HepG2 (cell line): ENCODE results near the gene PTS. TPM values are rescaled to one million over a fixed set of nuclear protein-coding genes. Genes with fewer than 3 reads are reported as not detected.

Source experiments
- BCLAF1 ChIP-seq: fragments of 450-650 bp; IDR thresholded peaks from 2 replicates; pipeline ENCODE4 v1.6.1; 2017; ENCODE audit warnings: mild to moderate bottlenecking
- EED ChIP-seq: sonication (generic); formaldehyde crosslinking; IDR thresholded peaks from 2 replicates; pipeline ENCODE4 v1.5.0; 2020; ENCODE audit warnings: mild to moderate bottlenecking, missing genetic modification reagents
- EP300 ChIP-seq, 3 experiments: sonication (generic) in 1 of 3; formaldehyde crosslinking in 1 of 3; IDR thresholded peaks; 2 replicates each; pipeline versions ENCODE4 v1.5.1 to v1.6.1; 2011 to 2020; ENCODE audit warnings: low read depth in 2 of 3, low read length in 2 of 3, borderline replicate concordance in 1 of 3, improper control_type of control experiment in 1 of 3, mild to moderate bottlenecking in 1 of 3, missing genetic modification reagents in 1 of 3, moderate library complexity in 1 of 3
- GRHL1 ChIP-seq: sonication (generic); formaldehyde crosslinking; conservative IDR thresholded peaks from 2 replicates; pipeline ENCODE4 v1.8.0; 2022; ENCODE audit warnings: missing genetic modification reagents
- GTF3A ChIP-seq: sonication (generic); formaldehyde crosslinking; conservative IDR thresholded peaks from 2 replicates; pipeline ENCODE4 v1.4.0; 2020; ENCODE audit warnings: mild to moderate bottlenecking, missing genetic modification reagents
- HNF4A ChIP-seq: sonication (generic); formaldehyde crosslinking; IDR thresholded peaks from 2 replicates; pipeline ENCODE4 v1.4.0; 2020; ENCODE audit warnings: missing genetic modification reagents
- HNF4G ChIP-seq, 2 experiments: sonication (generic) in 1 of 2; formaldehyde crosslinking in 1 of 2; IDR thresholded peaks; 2 replicates each; pipeline versions ENCODE4 v1.4.0 to v1.6.1; 2011 to 2020; ENCODE audit warnings: borderline replicate concordance in 2 of 2, low read depth in 2 of 2, mild to moderate bottlenecking in 2 of 2, low read length in 1 of 2, missing genetic modification reagents in 1 of 2, moderate library complexity in 1 of 2
- MXD1 ChIP-seq: sonication (generic); formaldehyde crosslinking; IDR thresholded peaks from 2 replicates; pipeline ENCODE4 v1.4.0; 2020; ENCODE audit warnings: mild to moderate bottlenecking, missing genetic modification reagents
- NCOA2 ChIP-seq: sonication (generic); formaldehyde crosslinking; IDR thresholded peaks from 2 replicates; pipeline ENCODE4 v1.8.0; 2022; ENCODE audit warnings: inconsistent platforms
- RARG ChIP-seq: sonication (generic); formaldehyde crosslinking; IDR thresholded peaks from 2 replicates; pipeline ENCODE4 v1.4.0; 2020; ENCODE audit warnings: low read depth, mild to moderate bottlenecking, missing genetic modification reagents
- SCMH1 ChIP-seq: sonication (generic); formaldehyde crosslinking; IDR thresholded peaks from 2 replicates; pipeline ENCODE4 v1.9.0; 2021; ENCODE audit warnings: missing genetic modification reagents, mild to moderate bottlenecking, borderline replicate concordance
- SNAPC5 ChIP-seq: sonication (generic); formaldehyde crosslinking; IDR thresholded peaks from 2 replicates; pipeline ENCODE4 v1.8.1; 2023; ENCODE audit warnings: mild to moderate bottlenecking, missing genetic modification reagents, borderline replicate concordance
- TP53 ChIP-seq: sonication (generic); formaldehyde crosslinking; conservative IDR thresholded peaks from 2 replicates; pipeline ENCODE4 v1.4.0; 2020; ENCODE audit warnings: missing genetic modification reagents
- ZBTB10 ChIP-seq: sonication (generic); formaldehyde crosslinking; IDR thresholded peaks from 2 replicates; pipeline ENCODE4 v1.4.0; 2020; ENCODE audit warnings: missing genetic modification reagents, borderline replicate concordance
- ZBTB21 ChIP-seq: sonication (generic); formaldehyde crosslinking; IDR thresholded peaks from 2 replicates; pipeline ENCODE4 v1.4.0; 2020; ENCODE audit warnings: missing genetic modification reagents
- ZNF121 ChIP-seq: sonication (generic); formaldehyde crosslinking; IDR thresholded peaks from 2 replicates; pipeline ENCODE4 v1.5.0; 2020; ENCODE audit warnings: mild to moderate bottlenecking, missing genetic modification reagents
- ZNF17 ChIP-seq: sonication (generic); formaldehyde crosslinking; IDR thresholded peaks from 2 replicates; pipeline ENCODE4 v1.5.0; 2020; ENCODE audit warnings: mild to moderate bottlenecking, missing genetic modification reagents
- ZNF367 ChIP-seq: sonication (generic); formaldehyde crosslinking; IDR thresholded peaks from 2 replicates; pipeline ENCODE4 v1.4.0; 2020; ENCODE audit warnings: missing genetic modification reagents, borderline replicate concordance
- ZNF446 ChIP-seq: sonication (generic); formaldehyde crosslinking; IDR thresholded peaks from 2 replicates; pipeline ENCODE4 v1.5.0; 2020; ENCODE audit warnings: mild to moderate bottlenecking, missing genetic modification reagents
- ZNF547 ChIP-seq: sonication (generic); formaldehyde crosslinking; IDR thresholded peaks from 2 replicates; pipeline ENCODE4 v1.5.1; 2020; ENCODE audit warnings: mild to moderate bottlenecking, missing genetic modification reagents
- ZNF605 ChIP-seq: sonication (generic); formaldehyde crosslinking; IDR thresholded peaks from 2 replicates; pipeline ENCODE4 v1.8.0; 2022; ENCODE audit warnings: mild to moderate bottlenecking, missing genetic modification reagents
- ZNF788 ChIP-seq: sonication (generic); formaldehyde crosslinking; IDR thresholded peaks from 2 replicates; pipeline ENCODE4 v1.5.0; 2020; ENCODE audit warnings: mild to moderate bottlenecking, missing genetic modification reagents, borderline replicate concordance
- polyA plus RNA-seq, 8 experiments: library from polyadenylated mRNA; depleted of rRNA in 3 of 8; stranded (reverse) in 7 of 8; unstranded in 1 of 8; fragments of >200 nt; fragmentation: Illumina TruSeq in 4 of 8; extraction: Trizol in 4 of 8; gene quantifications; 2 replicates each; pipeline versions ENCODE4 v1.2.1 to v1.2.3, GENCODE V29; 2011 to 2016; ENCODE audit warnings: low read depth in 4 of 8, missing spikeins in 1 of 8, mixed read lengths in 1 of 8; ENCODE audit not compliant: insufficient read depth in 1 of 8
- total RNA-seq, 5 experiments: library from RNA; depleted of rRNA; stranded (reverse); fragments of >200 nt; fragmentation: Illumina TruSeq; extraction: Trizol; gene quantifications; 2 replicates each; pipeline ENCODE4 v1.2.3, GENCODE V29; 2016; ENCODE audit warnings: low read depth in 1 of 5

The PTS gene
- total and polyA plus RNA-seq, 2 of the 13 experiments (the other 11 are each of a cell fraction or from before 2014, with no cell fraction given) = 33.6 to 49.3 TPM

- TF ChIP-seq GRHL1 (CRISPR knock-in tag) (no peak), ZNF17 (CRISPR knock-in tag) (no peak), HNF4G (IDR thresholded peaks at IDR 0.05; ENCODE audit: borderline replicate concordance, low read depth, low read length) (peak; percentile 39; the same call in 1 of the 2 replicates), HNF4G (CRISPR knock-in tag; IDR thresholded peaks at IDR 0.05; ENCODE audit: borderline replicate concordance, low read depth) (no peak), NCOA2 (CRISPR knock-in tag) (no peak), MXD1 (CRISPR knock-in tag) (no peak), SCMH1 (CRISPR knock-in tag) (no peak), EED (CRISPR knock-in tag) (no peak), GTF3A (CRISPR knock-in tag) (no peak), ZBTB21 (peak; percentile 44; the same call in 1 of the 2 replicates), EP300 (IDR thresholded peaks at IDR 0.05; ENCODE audit: low read depth in 2 of 2, low read length in 2 of 2) (no peak), EP300 (CRISPR knock-in tag; IDR thresholded peaks at IDR 0.05; ENCODE audit: borderline replicate concordance) (no peak), ZNF788 (CRISPR knock-in tag) (no peak), ZNF121 (CRISPR knock-in tag) (peak; percentile 92), HNF4A (no peak; the same call in 1 of the 2 replicates), SNAPC5 (0 out of 2 replicates have a peak, but pooled peaks have one; percentile 36), ZNF446 (CRISPR knock-in tag) (0 out of 2 replicates have a peak, but pooled peaks have one; percentile 21), TP53 (CRISPR knock-in tag) (no peak), BCLAF1 (no peak), ZBTB10 (CRISPR knock-in tag) (peak; percentile 1; the same call in 1 of the 2 replicates), ZNF367 (CRISPR knock-in tag) (no peak), ZNF605 (CRISPR knock-in tag) (no peak), RARG (CRISPR knock-in tag) (no peak), ZNF547 (no peak)
These were observed 521 bp upstream of the PTS start (continued) for GRCh38 chr11:112225753-112226061.
